Measurements from ENCODE around the gene TCEANC2.
"Not testable (repeated sequence)": the region's sequence is repeated elsewhere in the genome, so short reads cannot be mapped to it uniquely, and the experiment has no call there.

TCEANC2 gene

DNA sequence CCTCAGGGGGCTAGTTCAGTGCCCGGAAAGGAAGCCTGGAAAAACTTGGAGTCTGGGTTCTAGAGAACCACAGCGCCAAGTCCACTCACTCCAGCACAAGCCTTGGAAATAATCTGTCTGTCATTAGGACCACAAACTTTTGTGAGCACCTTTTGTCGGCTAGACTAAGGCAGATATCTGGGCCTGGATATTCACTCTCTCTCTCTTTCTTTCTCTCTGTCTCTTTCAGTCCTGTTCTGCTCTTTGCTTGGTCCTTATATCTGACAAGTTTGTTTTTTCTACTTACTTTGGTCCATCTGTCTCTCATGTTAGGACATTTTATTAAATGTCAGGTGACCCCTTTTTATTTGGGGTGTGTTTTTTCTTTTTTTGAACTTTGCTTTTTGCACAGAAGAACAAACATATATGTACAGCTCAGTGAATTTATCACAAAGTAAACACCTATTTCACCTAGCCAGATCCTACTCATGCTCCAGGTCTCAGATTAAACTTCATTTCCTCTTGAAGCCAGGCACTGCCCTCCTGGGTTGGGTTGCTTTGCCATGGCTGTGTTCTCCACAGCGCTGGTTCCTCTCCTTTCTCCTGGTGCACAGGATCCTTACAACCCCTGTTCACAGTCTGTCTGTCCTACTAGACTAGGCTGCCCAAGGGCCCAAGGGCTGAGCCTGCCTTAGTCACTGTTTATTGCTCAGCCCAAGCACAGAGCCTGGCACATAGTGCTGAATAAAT lies 40.8 kb downstream of the TCEANC2 start:
- H3K4me1 ChIP-seq (ENCODE audit: control insufficient read depth, insufficient read depth, low read length), result peaks cover 6% of the 10 kb centered on the region; the same call in 1 of the 2 replicates
- H3K9ac ChIP-seq (ENCODE audit: low read length), result no peak overlapping the region
- no peaks in the 10 kb centered on the region for H3K27me3 ChIP-seq (ENCODE audit: control insufficient read depth, insufficient read depth, low read length)
- no peaks in the 10 kb centered on the region for H3K36me3 ChIP-seq (ENCODE audit: control insufficient read depth, insufficient read depth, low read length)
- no peaks in the 10 kb centered on the region for H3K9me3 ChIP-seq (ENCODE audit: control insufficient read depth, insufficient read depth, low read depth, low read length)
- no peak overlapping the region for H3K4me3 ChIP-seq (ENCODE audit: low read depth, low read length)
- no peak overlapping the region for H3K27ac ChIP-seq (ENCODE audit: low read depth, low read length)

DNA sequence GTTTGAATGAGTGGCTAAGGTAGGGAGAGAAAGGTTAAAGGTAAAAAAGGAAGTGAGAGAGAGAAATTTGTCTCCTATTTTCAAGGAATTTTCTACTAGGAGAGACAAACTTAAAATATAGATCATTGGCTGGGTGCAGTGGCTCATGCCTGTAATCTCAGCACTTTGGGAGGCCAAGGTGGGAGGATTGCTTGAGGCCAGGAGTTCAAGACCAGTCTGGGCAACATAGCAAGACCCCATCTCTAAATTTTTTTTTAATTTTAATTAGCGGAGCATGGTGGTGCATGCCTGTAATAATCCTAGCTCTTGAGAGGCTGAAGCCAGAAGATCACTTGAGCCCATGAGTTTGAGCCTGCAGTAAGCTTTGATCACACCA lies 41.3 kb downstream of the TCEANC2 start:
- H3K27ac ChIP-seq (ENCODE audit: low read depth, low read length); H3K9me3 ChIP-seq (ENCODE audit: control insufficient read depth, insufficient read depth, low read depth, low read length); H3K4me3 ChIP-seq (ENCODE audit: low read depth, low read length); H3K4me1 ChIP-seq (ENCODE audit: control insufficient read depth, insufficient read depth, low read length); H3K9ac ChIP-seq (ENCODE audit: low read length); H3K36me3 ChIP-seq (ENCODE audit: control insufficient read depth, insufficient read depth, low read length); H3K27me3 ChIP-seq (ENCODE audit: control insufficient read depth, insufficient read depth, low read length): not testable (repeated sequence)

DNA sequence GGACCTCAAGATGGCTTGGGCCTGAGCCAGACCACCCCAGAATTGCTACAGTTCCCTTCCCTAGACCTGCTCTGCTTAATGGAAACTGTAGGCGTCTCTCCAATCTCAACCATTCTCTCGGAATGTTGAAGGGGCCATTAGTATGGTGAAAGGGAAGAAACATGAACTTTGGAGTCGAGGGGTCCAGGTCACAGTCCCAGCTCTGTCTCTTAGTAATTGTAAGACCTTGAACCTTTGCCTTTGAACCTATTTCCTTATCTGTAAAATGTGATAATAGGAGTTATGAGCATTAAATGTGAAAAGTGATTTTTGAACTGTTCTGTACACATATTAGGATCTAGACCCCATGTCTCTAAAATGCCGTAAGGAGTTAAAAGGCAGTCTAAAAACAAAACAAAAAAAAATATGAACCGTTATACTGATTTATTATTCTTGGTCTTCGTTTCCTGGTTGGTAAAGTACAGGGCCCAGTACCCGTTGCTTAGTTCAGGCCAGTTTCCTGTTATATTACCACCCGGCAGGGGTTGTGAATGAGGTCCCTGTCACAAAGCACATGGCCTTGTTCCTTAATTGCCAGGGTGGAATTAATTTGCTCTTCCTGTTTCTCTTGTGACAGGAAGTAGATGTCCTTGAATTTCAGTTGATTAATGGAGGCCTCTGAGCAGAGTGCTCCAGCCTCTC lies 42.3 kb downstream of the TCEANC2 start:
- peaks cover 6% of the 10 kb centered on the region; the same call in 1 of the 2 replicates for H3K4me1 ChIP-seq (ENCODE audit: control insufficient read depth, insufficient read depth, low read length)

DNA sequence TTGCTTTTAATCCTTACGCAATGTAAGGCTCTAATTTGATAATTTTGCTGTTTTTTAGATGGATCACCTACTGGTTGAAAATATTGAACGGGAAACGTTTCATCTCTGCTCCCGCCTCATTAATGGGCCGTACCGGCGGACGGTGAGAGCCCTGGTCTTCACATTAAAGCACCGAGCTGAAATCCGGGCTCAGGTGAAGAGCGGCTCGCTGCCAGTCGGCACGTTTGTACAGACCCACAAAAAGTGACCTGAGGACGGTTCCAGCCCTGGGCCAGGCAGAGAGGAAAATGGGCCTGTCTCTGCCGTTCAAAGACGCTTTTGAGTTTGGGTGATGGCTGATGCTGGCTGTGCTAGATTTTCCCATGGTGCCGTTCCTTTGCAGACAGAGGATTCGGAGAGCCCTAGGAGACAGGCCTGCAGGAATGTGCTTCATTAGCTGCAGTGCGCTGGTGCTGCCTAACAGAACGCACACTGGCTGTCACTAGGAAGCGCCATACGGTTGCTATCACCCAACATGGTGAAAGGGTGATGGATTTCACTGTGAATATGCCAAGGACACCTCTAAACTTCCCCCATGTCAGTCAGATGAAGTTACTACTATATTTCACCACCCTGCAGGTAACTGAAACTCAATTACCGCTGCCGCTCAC lies 42.9 kb downstream of the TCEANC2 start:
- no peaks in the 10 kb centered on the region for H3K27me3 ChIP-seq (ENCODE audit: control insufficient read depth, insufficient read depth, low read length)
- no peaks in the 10 kb centered on the region for H3K9me3 ChIP-seq (ENCODE audit: control insufficient read depth, insufficient read depth, low read depth, low read length)
- H3K36me3 ChIP-seq (ENCODE audit: control insufficient read depth, insufficient read depth, low read length), result no peaks in the 10 kb centered on the region
- no peak overlapping the region for H3K9ac ChIP-seq (ENCODE audit: low read length)
- no peak overlapping the region for H3K27ac ChIP-seq (ENCODE audit: low read depth, low read length)
- H3K4me1 ChIP-seq (ENCODE audit: control insufficient read depth, insufficient read depth, low read length), result peaks cover 6% of the 10 kb centered on the region; the same call in 1 of the 2 replicates
- no peak overlapping the region; the same call in 1 of the 2 replicates for H3K4me3 ChIP-seq (ENCODE audit: low read depth, low read length)

More for the DNA sequence above, 42.3 kb downstream of the TCEANC2 start:
- H3K4me3 ChIP-seq (ENCODE audit: low read depth, low read length), result no peak overlapping the region
- no peaks in the 10 kb centered on the region for H3K9me3 ChIP-seq (ENCODE audit: control insufficient read depth, insufficient read depth, low read depth, low read length)
- H3K36me3 ChIP-seq (ENCODE audit: control insufficient read depth, insufficient read depth, low read length), result no peaks in the 10 kb centered on the region
- no peak overlapping the region for H3K27ac ChIP-seq (ENCODE audit: low read depth, low read length)
- no peak overlapping the region for H3K9ac ChIP-seq (ENCODE audit: low read length)
- H3K27me3 ChIP-seq (ENCODE audit: control insufficient read depth, insufficient read depth, low read length), result no peaks in the 10 kb centered on the region

DNA sequence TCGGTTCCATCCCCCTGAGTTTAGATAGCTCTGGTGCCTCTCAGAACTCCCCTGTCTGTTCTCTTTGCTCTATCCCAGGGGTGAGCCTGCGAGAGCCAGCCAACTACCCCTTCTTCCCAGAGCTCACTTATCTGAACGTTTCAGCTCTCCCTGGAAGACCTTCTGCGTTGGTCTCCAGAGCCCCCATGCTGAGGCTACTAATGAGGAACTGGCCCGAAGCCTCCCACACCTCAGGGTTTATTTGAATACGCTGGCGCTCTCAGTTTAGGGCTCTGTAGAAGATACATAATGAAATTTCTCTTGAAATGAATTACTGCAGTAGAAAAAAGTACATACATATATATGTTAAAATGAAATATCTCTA lies 43.5 kb downstream of the TCEANC2 start:
- Histone ChIP-seq H3K9ac (ENCODE audit: low read length) (no peak overlapping the region), H3K36me3 (ENCODE audit: control insufficient read depth, insufficient read depth, low read length) (no peaks in the 10 kb centered on the region)

DNA sequence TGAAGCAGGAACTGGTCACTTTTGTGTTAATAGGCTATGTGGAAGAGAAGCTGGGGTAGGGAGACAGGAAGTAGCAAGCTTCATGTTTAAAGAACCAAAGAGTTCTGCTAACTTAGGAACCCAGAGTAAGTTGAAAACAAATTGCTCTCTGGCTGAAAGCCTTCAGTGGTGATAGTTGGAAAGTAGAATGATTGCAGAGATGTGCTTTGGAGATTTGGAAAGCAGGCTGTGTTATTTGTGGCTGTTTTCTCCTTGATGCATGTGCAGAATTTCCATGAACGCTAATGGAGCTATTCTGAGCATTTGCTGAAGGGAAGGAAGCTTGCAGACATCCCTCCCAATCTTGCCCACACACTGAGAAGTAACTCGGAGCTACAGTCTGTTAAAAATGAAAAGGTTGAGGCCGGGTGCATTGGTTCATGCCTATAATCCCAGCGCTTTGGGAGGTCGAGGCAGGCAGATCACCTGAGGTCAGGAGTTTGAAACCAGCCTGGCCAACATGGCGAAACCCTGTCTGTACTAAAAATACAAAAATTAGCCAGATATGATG lies 45.7 kb downstream of the TCEANC2 start:
- Histone ChIP-seq H3K9ac (ENCODE audit: low read length) (no peak overlapping the region), H3K36me3 (ENCODE audit: control insufficient read depth, insufficient read depth, low read length) (no peaks in the 10 kb centered on the region), H3K4me1 (ENCODE audit: control insufficient read depth, insufficient read depth, low read length) (peaks cover 6% of the 10 kb centered on the region; the same call in 1 of the 2 replicates), H3K9me3 (ENCODE audit: control insufficient read depth, insufficient read depth, low read depth, low read length) (no peaks in the 10 kb centered on the region), H3K4me3 (ENCODE audit: low read depth, low read length) (no peak overlapping the region), H3K27ac (ENCODE audit: low read depth, low read length) (no peak overlapping the region), H3K27me3 (ENCODE audit: control insufficient read depth, insufficient read depth, low read length) (no peaks in the 10 kb centered on the region)

More for the DNA sequence above, 43.5 kb downstream of the TCEANC2 start:
- no peaks in the 10 kb centered on the region for H3K27me3 ChIP-seq (ENCODE audit: control insufficient read depth, insufficient read depth, low read length)
- peaks cover 6% of the 10 kb centered on the region; the same call in 1 of the 2 replicates for H3K4me1 ChIP-seq (ENCODE audit: control insufficient read depth, insufficient read depth, low read length)
- H3K27ac ChIP-seq (ENCODE audit: low read depth, low read length), result no peak overlapping the region
- no peak overlapping the region; the same call in 1 of the 2 replicates for H3K4me3 ChIP-seq (ENCODE audit: low read depth, low read length)
- H3K9me3 ChIP-seq (ENCODE audit: control insufficient read depth, insufficient read depth, low read depth, low read length), result no peaks in the 10 kb centered on the region

DNA sequence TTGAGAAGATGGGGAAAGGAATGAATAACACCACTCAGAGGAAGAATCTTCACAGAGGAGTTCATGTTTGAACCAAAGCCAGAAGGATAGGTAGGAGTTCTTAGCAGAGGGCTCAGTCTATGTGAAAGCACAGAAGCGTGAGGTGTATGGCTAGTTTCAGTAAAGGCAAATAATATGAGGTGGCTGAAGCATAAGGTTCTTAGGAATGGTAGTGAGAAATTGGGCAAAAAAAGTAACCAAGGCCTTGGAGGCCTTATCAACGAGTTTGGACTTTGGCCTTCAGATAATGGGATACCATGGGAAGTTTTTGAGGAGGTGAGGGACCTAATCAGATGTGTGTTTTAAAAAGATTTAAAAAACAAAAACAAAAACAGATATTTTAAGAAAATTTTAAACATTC lies 47.1 kb downstream of the TCEANC2 start:
- Histone ChIP-seq H3K9ac (ENCODE audit: low read length) (no peak overlapping the region), H3K36me3 (ENCODE audit: control insufficient read depth, insufficient read depth, low read length) (no peaks in the 10 kb centered on the region), H3K9me3 (ENCODE audit: control insufficient read depth, insufficient read depth, low read depth, low read length) (no peaks in the 10 kb centered on the region), H3K4me1 (ENCODE audit: control insufficient read depth, insufficient read depth, low read length) (peaks cover 6% of the 10 kb centered on the region; the same call in 1 of the 2 replicates), H3K4me3 (ENCODE audit: low read depth, low read length) (no peak overlapping the region), H3K27ac (ENCODE audit: low read depth, low read length) (no peak overlapping the region), H3K27me3 (ENCODE audit: control insufficient read depth, insufficient read depth, low read length) (no peaks in the 10 kb centered on the region)

DNA sequence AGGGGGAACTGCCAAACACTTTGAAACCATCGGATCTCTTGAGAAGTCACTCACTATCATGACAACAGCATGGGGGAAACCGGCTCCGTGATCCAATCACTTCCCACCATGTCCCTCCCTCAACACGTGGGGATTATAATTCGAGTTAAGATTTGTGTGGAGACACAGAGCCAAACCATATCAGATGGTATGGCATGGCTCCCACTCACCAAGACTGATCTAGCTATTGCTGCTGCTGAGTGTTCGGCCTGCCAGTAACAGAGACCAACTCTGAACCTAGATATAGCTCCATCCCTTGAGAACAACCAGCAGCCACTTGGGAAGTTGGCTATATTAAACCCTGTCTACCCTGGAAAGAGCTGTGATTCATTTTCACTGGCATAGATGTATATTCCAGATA lies 50.0 kb downstream of the TCEANC2 start:
- no peaks in the 10 kb centered on the region for H3K27me3 ChIP-seq (ENCODE audit: control insufficient read depth, insufficient read depth, low read length)
- H3K9ac ChIP-seq (ENCODE audit: low read length), result no peak overlapping the region
- H3K4me3 ChIP-seq (ENCODE audit: low read depth, low read length), result no peak overlapping the region
- H3K4me1 ChIP-seq (ENCODE audit: control insufficient read depth, insufficient read depth, low read length), result no peaks in the 10 kb centered on the region
- H3K27ac ChIP-seq (ENCODE audit: low read depth, low read length), result no peak overlapping the region
- H3K9me3 ChIP-seq (ENCODE audit: control insufficient read depth, insufficient read depth, low read depth, low read length), result no peaks in the 10 kb centered on the region
- no peaks in the 10 kb centered on the region for H3K36me3 ChIP-seq (ENCODE audit: control insufficient read depth, insufficient read depth, low read length)

DNA sequence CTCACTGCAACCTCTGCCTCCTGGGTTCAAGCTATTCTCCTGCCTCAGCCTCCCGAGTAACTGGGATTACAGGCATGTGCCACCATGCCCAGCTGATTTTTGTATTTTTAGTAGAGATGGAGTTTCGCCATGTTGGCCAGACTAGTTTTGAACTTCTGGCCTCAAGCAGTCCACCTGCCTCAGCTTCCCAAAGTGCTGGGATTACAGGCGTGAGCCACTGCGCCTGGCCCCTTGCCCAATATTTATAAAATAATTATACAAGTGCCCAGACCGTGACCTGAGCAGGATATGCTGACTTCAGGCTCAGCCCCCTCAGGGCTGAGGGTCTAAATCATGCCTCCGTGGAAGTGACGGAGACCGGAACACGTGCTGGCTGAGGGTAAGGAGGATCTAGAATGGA lies 51.2 kb downstream of the TCEANC2 start:
- H3K4me1 ChIP-seq (ENCODE audit: control insufficient read depth, insufficient read depth, low read length); H3K27ac ChIP-seq (ENCODE audit: low read depth, low read length); H3K27me3 ChIP-seq (ENCODE audit: control insufficient read depth, insufficient read depth, low read length); H3K36me3 ChIP-seq (ENCODE audit: control insufficient read depth, insufficient read depth, low read length); H3K9ac ChIP-seq (ENCODE audit: low read length); H3K4me3 ChIP-seq (ENCODE audit: low read depth, low read length); H3K9me3 ChIP-seq (ENCODE audit: control insufficient read depth, insufficient read depth, low read depth, low read length): not testable (repeated sequence)

DNA sequence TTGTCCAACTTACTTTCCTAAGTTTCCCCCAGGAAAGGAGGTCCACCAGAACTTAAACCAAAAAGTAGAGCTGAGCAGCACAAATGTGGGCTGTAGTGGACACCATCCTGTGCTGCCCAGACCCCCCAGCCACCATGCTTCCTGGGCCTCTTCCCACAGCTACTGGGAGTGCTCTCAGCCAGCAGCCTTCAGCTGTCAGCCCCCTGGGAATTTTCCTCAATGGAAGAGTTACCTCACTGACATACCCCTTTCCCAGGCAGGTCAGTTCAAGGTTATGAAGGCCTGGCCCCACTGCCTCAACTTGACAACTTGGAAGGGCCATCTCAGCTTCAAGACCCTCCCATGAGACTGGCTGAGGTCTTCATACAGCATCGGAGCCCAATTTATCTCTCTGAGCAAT lies 51.7 kb downstream of the TCEANC2 start:
- Histone ChIP-seq H3K27ac (ENCODE audit: low read depth, low read length) (no peak overlapping the region), H3K9ac (ENCODE audit: low read length) (no peak overlapping the region), H3K4me3 (ENCODE audit: low read depth, low read length) (no peak overlapping the region), H3K36me3 (ENCODE audit: control insufficient read depth, insufficient read depth, low read length) (no peaks in the 10 kb centered on the region), H3K9me3 (ENCODE audit: control insufficient read depth, insufficient read depth, low read depth, low read length) (no peaks in the 10 kb centered on the region), H3K27me3 (ENCODE audit: control insufficient read depth, insufficient read depth, low read length) (no peaks in the 10 kb centered on the region), H3K4me1 (ENCODE audit: control insufficient read depth, insufficient read depth, low read length) (no peaks in the 10 kb centered on the region)

DNA sequence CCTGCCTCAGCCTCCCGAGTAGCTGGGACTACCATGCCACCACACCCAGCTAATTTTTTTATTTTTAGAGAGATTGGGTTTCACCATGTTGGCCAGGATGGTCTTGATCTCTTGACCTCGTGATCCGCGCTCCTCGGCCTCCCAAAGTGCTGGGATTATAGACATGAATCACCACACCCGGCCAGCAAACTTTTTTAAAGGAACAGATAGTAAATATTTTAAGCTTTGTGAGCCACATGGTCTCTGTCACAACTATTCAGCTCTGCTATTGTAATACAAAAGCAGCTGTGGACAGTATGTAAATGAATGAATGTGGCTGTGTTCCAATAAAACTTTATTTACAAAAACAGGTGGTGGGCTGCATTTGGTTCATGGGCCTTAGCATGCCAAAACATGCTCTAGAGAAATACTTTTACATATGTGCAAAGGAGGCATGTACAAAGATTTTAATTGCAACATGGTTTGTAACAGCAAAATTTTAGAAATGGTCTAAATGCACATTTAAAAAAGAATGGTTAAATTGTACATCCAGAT lies 52.4 kb downstream of the TCEANC2 start:
- H3K4me3 ChIP-seq (ENCODE audit: low read depth, low read length), result no peak overlapping the region
- H3K27me3 ChIP-seq (ENCODE audit: control insufficient read depth, insufficient read depth, low read length), result no peaks in the 10 kb centered on the region
- no peak overlapping the region for H3K9ac ChIP-seq (ENCODE audit: low read length)
- H3K4me1 ChIP-seq (ENCODE audit: control insufficient read depth, insufficient read depth, low read length), result no peaks in the 10 kb centered on the region
- no peaks in the 10 kb centered on the region for H3K36me3 ChIP-seq (ENCODE audit: control insufficient read depth, insufficient read depth, low read length)
- H3K27ac ChIP-seq (ENCODE audit: low read depth, low read length), result no peak overlapping the region
- H3K9me3 ChIP-seq (ENCODE audit: control insufficient read depth, insufficient read depth, low read depth, low read length), result no peaks in the 10 kb centered on the region

Data from HUES6 (cell line).